NCI-H2196 (cell line): ENCODE results near the gene MSH3.

ENCODE experiments used
- DNase-seq: peaks from one replicate; lab custom pipeline; 2025; ENCODE audit not compliant: unreplicated experiment; lab: John Stamatoyannopoulos, UW

The MSH3 gene

GRCh38 chr5:80654391-80655230 lies at the start of gene MSH3, which contains the start of gene DHFR:
TSS of gene MSH3 (plus strand) at chr5:80654652. CDS start at chr5:80654728, 76 bp downstream.
TSS of gene DHFR (minus strand) at chr5:80654983. CDS start at chr5:80654489, 494 bp downstream.
- peak; percentile 68 for DNase-seq

GRCh38 chr5:80607343-80607742 lies 47.1 kb upstream of the MSH3 start:
- no peak for DNase-seq

- no peak for DNase-seq
Measured at GRCh38 chr5:80607832-80608231, 46.6 kb upstream of the MSH3 start.

GRCh38 chr5:80608731-80609130 lies 45.7 kb upstream of the MSH3 start:
- no peak for DNase-seq

- DNase-seq = no peak
Measured at GRCh38 chr5:80609692-80610091, 44.8 kb upstream of the MSH3 start.

- no peak for DNase-seq
Measured at GRCh38 chr5:80615266-80615914, 39.1 kb upstream of the MSH3 start.

GRCh38 chr5:80618438-80618837 lies 36.0 kb upstream of the MSH3 start:
- no peak for DNase-seq

- DNase-seq = no peak
Measured at GRCh38 chr5:80619086-80619485, 35.4 kb upstream of the MSH3 start.

GRCh38 chr5:80620211-80620610 lies 34.2 kb upstream of the MSH3 start:
- DNase-seq = no peak

- DNase-seq = no peak
Measured at GRCh38 chr5:80622756-80623155, 31.7 kb upstream of the MSH3 start.

- no peak for DNase-seq
Measured at GRCh38 chr5:80623999-80624398, 30.5 kb upstream of the MSH3 start.

GRCh38 chr5:80625230-80625629 lies 29.2 kb upstream of the MSH3 start:
- no peak for DNase-seq

- no peak for DNase-seq
Measured at GRCh38 chr5:80629281-80629680, 25.2 kb upstream of the MSH3 start.

GRCh38 chr5:80631278-80632259 lies 22.9 kb upstream of the MSH3 start:
- DNase-seq = no peak

- no peak for DNase-seq
Measured at GRCh38 chr5:80632700-80633099, 21.8 kb upstream of the MSH3 start.

- no peak for DNase-seq
Measured at GRCh38 chr5:80634193-80634592, 20.3 kb upstream of the MSH3 start.

GRCh38 chr5:80641353-80641752 lies 13.1 kb upstream of the MSH3 start:
- no peak for DNase-seq

GRCh38 chr5:80644900-80645299 lies 9.6 kb upstream of the MSH3 start:
- DNase-seq = no peak

- no peak for DNase-seq
Measured at GRCh38 chr5:80646926-80647325, 7.5 kb upstream of the MSH3 start.

GRCh38 chr5:80653502-80653901 lies 950 bp upstream of the MSH3 start:
- DNase-seq = no peak

GRCh38 chr5:80654054-80654390 lies 430 bp upstream of the MSH3 start:
- DNase-seq = no peak
